Measurements from ENCODE around the gene AK1. TPM values are rescaled to one million over a fixed set of nuclear protein-coding genes. Genes with fewer than 3 reads are reported as not detected.

The AK1 gene
- polyA plus RNA-seq, 1 of the 3 experiments (the other 2 are of a cell fraction) = 125 TPM

- 91% methylated on average over 34 of the region's 35 CpGs for WGBS (ENCODE audit: low lambda C conversion rate)
- Histone ChIP-seq H3K9ac (no peak overlapping the region), H3K79me2 (ENCODE audit: insufficient read depth) (no peaks in the 10 kb centered on the region), H4K20me1 (ENCODE audit: insufficient read depth) (no peaks in the 10 kb centered on the region), H3K9me2 (no peaks in the 10 kb centered on the region), H3K9me3 (no peaks in the 10 kb centered on the region), H3K4me1 (ENCODE audit: control insufficient read depth in 1 of 2, insufficient read depth in 2 of 2, low read depth in 1 of 2, low read length in 1 of 2) (peaks cover 0 to 15% of the 10 kb centered on the region in 2 experiments; a peak in 1 of 4 replicates), H2AFZ (ENCODE audit: low read depth) (no peak overlapping the region), H3F3A (replicated peaks; ENCODE audit: insufficient read depth) (no peaks in the 10 kb centered on the region), H3K27me3 (ENCODE audit: insufficient read depth) (no peaks in the 10 kb centered on the region), H3K36me3 (replicated peaks in 1 of 2; ENCODE audit: control insufficient read depth in 1 of 2, insufficient read depth in 2 of 2, low read length in 1 of 2) (peaks cover 0 to 5% of the 10 kb centered on the region in 2 experiments), H3K4me2 (no peak overlapping the region), H3K4me3 (ENCODE audit: low read depth in 2 of 2, low read length in 1 of 2) (no peak overlapping the region), H3K27ac (ENCODE audit: low read depth in 2 of 2, low read length in 1 of 2) (no peak overlapping the region)
- ChIA-PET CTCF (no interaction called here), POLR2A (no interaction called here)
- TF ChIP-seq, protein P1, sequence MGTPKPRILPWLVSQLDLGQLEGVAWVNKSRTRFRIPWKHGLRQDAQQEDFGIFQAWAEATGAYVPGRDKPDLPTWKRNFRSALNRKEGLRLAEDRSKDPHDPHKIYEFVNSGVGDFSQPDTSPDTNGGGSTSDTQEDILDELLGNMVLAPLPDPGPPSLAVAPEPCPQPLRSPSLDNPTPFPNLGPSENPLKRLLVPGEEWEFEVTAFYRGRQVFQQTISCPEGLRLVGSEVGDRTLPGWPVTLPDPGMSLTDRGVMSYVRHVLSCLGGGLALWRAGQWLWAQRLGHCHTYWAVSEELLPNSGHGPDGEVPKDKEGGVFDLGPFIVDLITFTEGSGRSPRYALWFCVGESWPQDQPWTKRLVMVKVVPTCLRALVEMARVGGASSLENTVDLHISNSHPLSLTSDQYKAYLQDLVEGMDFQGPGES (IDR thresholded peaks at IDR 0.05; ENCODE audit: low read depth, low read length) = no peak
- TF ChIP-seq GABPA (IDR thresholded peaks at IDR 0.05; ENCODE audit: low read depth) (no peak), REST (IDR thresholded peaks at IDR 0.05; ENCODE audit: low read depth, low read length) (no peak), NFIC (IDR thresholded peaks at IDR 0.05; ENCODE audit: borderline replicate concordance) (no peak), MXI1 (IDR thresholded peaks at IDR 0.05; ENCODE audit: low read depth, low read length) (no peak), POLR2AphosphoS5 (IDR thresholded peaks at IDR 0.05; ENCODE audit: low read depth, low read length) (no peak), RFX5 (IDR thresholded peaks at IDR 0.05; ENCODE audit: low read length) (no peak), YY1 (IDR thresholded peaks at IDR 0.05; ENCODE audit: low read depth) (no peak), TAF1 (IDR thresholded peaks at IDR 0.05; ENCODE audit: borderline replicate concordance, low read depth, low read length) (no peak), ELF1 (IDR thresholded peaks at IDR 0.05) (no peak)
- DNase-seq = no peak
Observed at GRCh38 chr9:127907867-127908659, 30.6 kb upstream of the AK1 start.

DNA sequence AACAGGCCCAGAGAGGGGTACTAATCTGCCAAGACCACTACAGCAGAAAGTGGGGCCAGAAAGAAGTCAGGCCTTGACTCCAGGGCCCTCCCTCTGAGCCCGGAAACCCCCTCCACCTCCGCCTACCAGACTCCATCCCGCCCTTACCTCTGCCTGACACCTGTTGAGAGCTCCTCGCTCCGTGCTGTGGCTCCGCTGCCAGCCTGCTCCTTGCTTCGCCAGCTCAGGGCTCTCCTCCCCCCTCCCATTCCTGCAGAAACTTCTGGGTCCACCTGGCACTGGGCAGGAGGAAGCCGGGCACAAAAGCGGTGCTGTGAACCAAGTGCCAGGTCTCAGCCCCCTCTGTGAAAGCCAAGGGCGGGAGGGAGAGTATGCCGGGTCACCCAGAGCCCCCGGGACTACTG lies 28.3 kb upstream of the AK1 start:
- CTCF ChIA-PET = interaction anchor here (1.0 to 1.1 kb wide), 2 partner anchors 10 to 16 kb away, joined by 4 read pairs; partner anchors contain the start of gene ST6GALNAC4
- WGBS (ENCODE audit: low lambda C conversion rate) = 96% methylated on average over 12 of the region's 12 CpGs
- POLR2A ChIA-PET = interaction anchor here (1.0 kb wide), 1 partner anchor 10 kb away, joined by 4 read pairs; no protein-coding TSS in a partner anchor

More for the DNA sequence above, 28.3 kb upstream of the AK1 start:
- H3K27ac ChIP-seq (ENCODE audit: low read depth in 2 of 2, low read length in 1 of 2) = no peak overlapping the region
- H3K79me2 ChIP-seq (ENCODE audit: insufficient read depth) = no peaks in the 10 kb centered on the region
- H3K4me1 ChIP-seq (ENCODE audit: control insufficient read depth in 1 of 2, insufficient read depth in 2 of 2, low read depth in 1 of 2, low read length in 1 of 2) = peaks cover 0 to 15% of the 10 kb centered on the region in 2 experiments; a peak in 1 of 4 replicates
- H3K9me2 ChIP-seq = no peaks in the 10 kb centered on the region
- no peak overlapping the region for H3K4me3 ChIP-seq (ENCODE audit: low read depth in 2 of 2, low read length in 1 of 2)
- no peak for DNase-seq
- H3K4me2 ChIP-seq = no peak overlapping the region
- no peaks in the 10 kb centered on the region for H3K36me3 ChIP-seq (replicated peaks in 1 of 2; ENCODE audit: control insufficient read depth in 1 of 2, insufficient read depth in 2 of 2, low read length in 1 of 2)
- TF ChIP-seq GATA2 (CRISPR knock-in tag; IDR thresholded peaks at IDR 0.05) (no peak), GABPA (IDR thresholded peaks at IDR 0.05; ENCODE audit: low read depth) (no peak), MAX (IDR thresholded peaks at IDR 0.05; ENCODE audit: low read depth) (no peak), TAF1 (IDR thresholded peaks at IDR 0.05; ENCODE audit: borderline replicate concordance, low read depth, low read length) (no peak), POLR2AphosphoS5 (IDR thresholded peaks at IDR 0.05; ENCODE audit: low read depth, low read length) (no peak), SMC3 (IDR thresholded peaks at IDR 0.05; ENCODE audit: low read depth, low read length) (no peak)
- TF ChIP-seq, protein P2, sequence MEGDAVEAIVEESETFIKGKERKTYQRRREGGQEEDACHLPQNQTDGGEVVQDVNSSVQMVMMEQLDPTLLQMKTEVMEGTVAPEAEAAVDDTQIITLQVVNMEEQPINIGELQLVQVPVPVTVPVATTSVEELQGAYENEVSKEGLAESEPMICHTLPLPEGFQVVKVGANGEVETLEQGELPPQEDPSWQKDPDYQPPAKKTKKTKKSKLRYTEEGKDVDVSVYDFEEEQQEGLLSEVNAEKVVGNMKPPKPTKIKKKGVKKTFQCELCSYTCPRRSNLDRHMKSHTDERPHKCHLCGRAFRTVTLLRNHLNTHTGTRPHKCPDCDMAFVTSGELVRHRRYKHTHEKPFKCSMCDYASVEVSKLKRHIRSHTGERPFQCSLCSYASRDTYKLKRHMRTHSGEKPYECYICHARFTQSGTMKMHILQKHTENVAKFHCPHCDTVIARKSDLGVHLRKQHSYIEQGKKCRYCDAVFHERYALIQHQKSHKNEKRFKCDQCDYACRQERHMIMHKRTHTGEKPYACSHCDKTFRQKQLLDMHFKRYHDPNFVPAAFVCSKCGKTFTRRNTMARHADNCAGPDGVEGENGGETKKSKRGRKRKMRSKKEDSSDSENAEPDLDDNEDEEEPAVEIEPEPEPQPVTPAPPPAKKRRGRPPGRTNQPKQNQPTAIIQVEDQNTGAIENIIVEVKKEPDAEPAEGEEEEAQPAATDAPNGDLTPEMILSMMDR (IDR thresholded peaks at IDR 0.05) = no peak
- no peaks in the 10 kb centered on the region for H3K27me3 ChIP-seq (ENCODE audit: insufficient read depth)
- no peak overlapping the region for H2AFZ ChIP-seq (ENCODE audit: low read depth)
- H4K20me1 ChIP-seq (ENCODE audit: insufficient read depth) = no peaks in the 10 kb centered on the region
- H3K9ac ChIP-seq = no peak overlapping the region
- H3K9me3 ChIP-seq = no peaks in the 10 kb centered on the region
- H3F3A ChIP-seq (replicated peaks; ENCODE audit: insufficient read depth) = peaks cover 3% of the 10 kb centered on the region
